ENCODE measurements around the gene BRIP1. TPM values are rescaled to one million over a fixed set of nuclear protein-coding genes. Genes with fewer than 3 reads are reported as not detected.
A peak's percentile ranks its signal among the peaks of the same experiment; 100 is the strongest.

Gene BRIP1
- total and polyA plus RNA-seq, 9 of the 15 experiments (the other 6 are each of a cell fraction or from before 2014, with no cell fraction given): 2.4 to 17.5 (median 11.2) TPM

DNA sequence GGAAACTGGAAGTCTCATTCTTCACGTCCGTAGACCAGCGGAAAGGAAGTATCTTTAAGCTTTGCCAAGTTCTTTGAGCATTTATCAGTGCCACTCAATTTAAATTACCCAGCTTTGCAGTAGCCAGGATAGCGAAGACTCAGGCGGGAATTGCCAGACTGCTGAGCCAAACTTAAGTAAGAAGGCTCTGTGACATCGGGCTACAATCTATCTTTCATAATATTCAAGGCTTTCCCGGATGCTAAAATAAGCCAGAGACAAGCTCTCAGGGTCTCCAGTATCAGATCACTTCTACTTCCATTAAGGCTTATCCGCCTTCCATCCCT is 436 bp upstream of the BRIP1 start (continued):
- TF ChIP-seq, protein P1, sequence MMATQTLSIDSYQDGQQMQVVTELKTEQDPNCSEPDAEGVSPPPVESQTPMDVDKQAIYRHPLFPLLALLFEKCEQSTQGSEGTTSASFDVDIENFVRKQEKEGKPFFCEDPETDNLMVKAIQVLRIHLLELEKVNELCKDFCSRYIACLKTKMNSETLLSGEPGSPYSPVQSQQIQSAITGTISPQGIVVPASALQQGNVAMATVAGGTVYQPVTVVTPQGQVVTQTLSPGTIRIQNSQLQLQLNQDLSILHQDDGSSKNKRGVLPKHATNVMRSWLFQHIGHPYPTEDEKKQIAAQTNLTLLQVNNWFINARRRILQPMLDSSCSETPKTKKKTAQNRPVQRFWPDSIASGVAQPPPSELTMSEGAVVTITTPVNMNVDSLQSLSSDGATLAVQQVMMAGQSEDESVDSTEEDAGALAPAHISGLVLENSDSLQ (IDR thresholded peaks at IDR 0.05): peak; percentile 11; the same call in 1 of the 2 replicates

DNA sequence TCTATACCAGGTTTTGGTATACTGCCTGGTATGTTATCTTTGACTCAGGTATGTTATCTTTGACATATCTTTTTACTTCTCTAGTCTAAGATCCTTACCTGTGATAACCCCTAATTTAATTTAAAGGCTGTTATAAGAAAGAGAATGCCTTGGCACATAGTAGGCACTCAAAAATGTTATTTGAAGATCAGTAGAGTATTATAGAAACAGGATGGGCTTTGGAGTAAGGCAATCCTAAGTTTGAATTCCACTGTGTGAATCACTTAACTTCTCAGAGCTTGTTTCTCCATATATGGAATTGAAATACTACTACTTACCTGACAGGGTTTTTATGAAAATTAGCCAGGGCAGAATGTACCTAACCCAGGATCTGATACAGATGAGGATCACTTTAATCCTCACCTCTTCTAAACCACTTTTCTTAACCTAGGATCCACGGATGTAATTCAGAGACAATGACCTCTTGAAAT is 1.2 kb downstream of the BRIP1 start:
- intact Hi-C loops (cut with micrococcal nuclease) (no loop called here), in situ Hi-C loops (cut with MboI) (no loop called here)
- FAIRE-seq: no peak
- Histone ChIP-seq H3K27ac (ENCODE audit: extremely low read depth, low read depth, low read length) (peak overlapping the region; percentile 92; the same call in 2 of the 3 replicates), H3K4me2 (ENCODE audit: insufficient read depth, low read length) (peak overlapping the region; percentile 89), H3K36me3 (ENCODE audit: control insufficient read depth, insufficient read depth, low read length) (peaks cover 28% of the 10 kb centered on the region; the same call in 2 of the 3 replicates), H3K9me3 (replicated peaks; ENCODE audit: control insufficient read depth, insufficient read depth, low read depth, low read length) (no peaks in the 10 kb centered on the region), H4K20me1 (replicated peaks; ENCODE audit: control insufficient read depth, insufficient read depth, low read length) (no peaks in the 10 kb centered on the region), H3K79me2 (ENCODE audit: control insufficient read depth, insufficient read depth, low read length) (peaks cover 21% of the 10 kb centered on the region), H3K4me3 (peak overlapping the region; percentile 64), H3K9ac (ENCODE audit: insufficient read depth in 1 of 2, low read depth in 2 of 2, low read length in 2 of 2) (peak overlapping the region in 1 of 2 experiments; percentile 92; a peak in 2 of 4 replicates), H3K9me1 (ENCODE audit: control insufficient read depth, insufficient read depth, low read length) (no peaks in the 10 kb centered on the region), H2AFZ (ENCODE audit: low read depth, low read length) (0 out of 2 replicates have a peak overlapping the region, but pooled peaks have one; percentile 96), H3K27me3 (ENCODE audit: control insufficient read depth in 2 of 2, insufficient read depth in 2 of 2, low read length in 2 of 2) (no peaks in the 10 kb centered on the region), H3K4me1 (replicated peaks in 1 of 2; ENCODE audit: control insufficient read depth in 2 of 2, insufficient read depth in 2 of 2, low read length in 2 of 2) (peaks cover 0 to 7% of the 10 kb centered on the region in 2 experiments; a peak in 2 of 5 replicates)
- DNase-seq (ENCODE audit: extremely low read depth in 1 of 4, low spot score in 3 of 4): peak in 1 of 4 experiments; percentile 4
- WGBS (ENCODE audit: insufficient coverage, low coverage, missing lambda C conversion rate): 0% methylated on average over 1 of the region's 1 CpG
- ATAC-seq: no peak
- POLR2A ChIA-PET: interaction anchor here (0.8 to 3.4 kb wide), 9 partner anchors 8 to 1174 kb away, joined by 3 to 14 read pairs (median 5); no protein-coding TSS in a partner anchor
- BruUV-seq (replicated peaks): no TSS peak
- CTCF ChIA-PET (ENCODE audit: low intra/inter-chr PET ratio): no interaction called here
- no peak for TF ChIP-seq FOXP1 (CRISPR knock-in tag; IDR thresholded peaks at IDR 0.05)
- TF ChIP-seq TCF7 (IDR thresholded peaks at IDR 0.05; ENCODE audit: borderline replicate concordance): no peak
- TF ChIP-seq ZBTB1 (CRISPR knock-in tag; IDR thresholded peaks at IDR 0.05; ENCODE audit: borderline replicate concordance, low read depth): no peak
- TF ChIP-seq, protein P2, sequence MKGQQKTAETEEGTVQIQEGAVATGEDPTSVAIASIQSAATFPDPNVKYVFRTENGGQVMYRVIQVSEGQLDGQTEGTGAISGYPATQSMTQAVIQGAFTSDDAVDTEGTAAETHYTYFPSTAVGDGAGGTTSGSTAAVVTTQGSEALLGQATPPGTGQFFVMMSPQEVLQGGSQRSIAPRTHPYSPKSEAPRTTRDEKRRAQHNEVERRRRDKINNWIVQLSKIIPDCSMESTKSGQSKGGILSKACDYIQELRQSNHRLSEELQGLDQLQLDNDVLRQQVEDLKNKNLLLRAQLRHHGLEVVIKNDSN (CRISPR knock-in tag; IDR thresholded peaks at IDR 0.05): no peak
- no peak for TF ChIP-seq ERF (CRISPR knock-in tag; IDR thresholded peaks at IDR 0.05)
- TF ChIP-seq, protein P3, sequence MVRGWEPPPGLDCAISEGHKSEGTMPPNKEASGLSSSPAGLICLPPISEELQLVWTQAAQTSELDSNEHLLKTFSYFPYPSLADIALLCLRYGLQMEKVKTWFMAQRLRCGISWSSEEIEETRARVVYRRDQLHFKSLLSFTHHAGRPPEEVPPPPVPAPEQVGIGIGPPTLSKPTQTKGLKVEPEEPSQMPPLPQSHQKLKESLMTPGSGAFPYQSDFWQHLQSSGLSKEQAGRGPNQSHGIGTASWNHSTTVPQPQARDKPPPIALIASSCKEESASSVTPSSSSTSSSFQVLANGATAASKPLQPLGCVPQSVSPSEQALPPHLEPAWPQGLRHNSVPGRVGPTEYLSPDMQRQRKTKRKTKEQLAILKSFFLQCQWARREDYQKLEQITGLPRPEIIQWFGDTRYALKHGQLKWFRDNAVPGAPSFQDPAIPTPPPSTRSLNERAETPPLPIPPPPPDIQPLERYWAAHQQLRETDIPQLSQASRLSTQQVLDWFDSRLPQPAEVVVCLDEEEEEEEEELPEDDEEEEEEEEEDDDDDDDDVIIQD (CRISPR knock-in tag; IDR thresholded peaks at IDR 0.05): no peak
- 0 out of 2 replicates have a peak, but pooled peaks have one; percentile 50 for TF ChIP-seq ZKSCAN1 (IDR thresholded peaks at IDR 0.05; ENCODE audit: low read depth, low read length)
- 0 out of 2 replicates have a peak, but pooled peaks have one; percentile 21 for TF ChIP-seq ELF1 (tag; IDR thresholded peaks at IDR 0.05)
- no peak for TF ChIP-seq SRSF1 (IDR thresholded peaks at IDR 0.05; ENCODE audit: low read depth, low read length)
- no peak for TF ChIP-seq POLR2AphosphoS2 (IDR thresholded peaks at IDR 0.05; ENCODE audit: low read length)
- TF ChIP-seq ARID1B (IDR thresholded peaks at IDR 0.05): no peak
- TF ChIP-seq, protein P4, sequence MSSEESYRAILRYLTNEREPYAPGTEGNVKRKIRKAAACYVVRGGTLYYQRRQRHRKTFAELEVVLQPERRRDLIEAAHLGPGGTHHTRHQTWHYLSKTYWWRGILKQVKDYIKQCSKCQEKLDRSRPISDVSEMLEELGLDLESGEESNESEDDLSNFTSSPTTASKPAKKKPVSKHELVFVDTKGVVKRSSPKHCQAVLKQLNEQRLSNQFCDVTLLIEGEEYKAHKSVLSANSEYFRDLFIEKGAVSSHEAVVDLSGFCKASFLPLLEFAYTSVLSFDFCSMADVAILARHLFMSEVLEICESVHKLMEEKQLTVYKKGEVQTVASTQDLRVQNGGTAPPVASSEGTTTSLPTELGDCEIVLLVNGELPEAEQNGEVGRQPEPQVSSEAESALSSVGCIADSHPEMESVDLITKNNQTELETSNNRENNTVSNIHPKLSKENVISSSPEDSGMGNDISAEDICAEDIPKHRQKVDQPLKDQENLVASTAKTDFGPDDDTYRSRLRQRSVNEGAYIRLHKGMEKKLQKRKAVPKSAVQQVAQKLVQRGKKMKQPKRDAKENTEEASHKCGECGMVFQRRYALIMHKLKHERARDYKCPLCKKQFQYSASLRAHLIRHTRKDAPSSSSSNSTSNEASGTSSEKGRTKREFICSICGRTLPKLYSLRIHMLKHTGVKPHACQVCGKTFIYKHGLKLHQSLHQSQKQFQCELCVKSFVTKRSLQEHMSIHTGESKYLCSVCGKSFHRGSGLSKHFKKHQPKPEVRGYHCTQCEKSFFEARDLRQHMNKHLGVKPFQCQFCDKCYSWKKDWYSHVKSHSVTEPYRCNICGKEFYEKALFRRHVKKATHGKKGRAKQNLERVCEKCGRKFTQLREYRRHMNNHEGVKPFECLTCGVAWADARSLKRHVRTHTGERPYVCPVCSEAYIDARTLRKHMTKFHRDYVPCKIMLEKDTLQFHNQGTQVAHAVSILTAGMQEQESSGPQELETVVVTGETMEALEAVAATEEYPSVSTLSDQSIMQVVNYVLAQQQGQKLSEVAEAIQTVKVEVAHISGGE (CRISPR knock-in tag; IDR thresholded peaks at IDR 0.05): peak in 1 of 3 experiments; percentile 60; a peak in 2 of 6 replicates
- no peak for TF ChIP-seq ZNF589 (CRISPR knock-in tag; IDR thresholded peaks at IDR 0.05; ENCODE audit: low read depth)
